Measurements from ENCODE around the gene RAET1L. TPM values are rescaled to one million over a fixed set of nuclear protein-coding genes. Genes with fewer than 3 reads are reported as not detected.

RAET1L gene
- total and polyA plus RNA-seq, 2 donors (not counting 1 experiment from before 2014, with no cell fraction given) = not detected

- Histone ChIP-seq H3K4me2 (replicated peaks; ENCODE audit: low read depth, low read length, poor library complexity, severe bottlenecking) (peak within 1 kb of the TSS; percentile 84), H3K9me3 (ENCODE audit: control extremely low read depth in 1 of 3, control insufficient read depth in 2 of 3, insufficient read depth in 1 of 3, low read length in 2 of 3) (no peaks in the 10 kb centered on the region), H3K36me3 (replicated peaks in 1 of 2; ENCODE audit: control extremely low read depth in 1 of 2, control insufficient read depth in 1 of 2, extremely low read depth in 1 of 2, insufficient read depth in 2 of 2, low read length in 1 of 2) (no peaks in the 10 kb centered on the region), H3K4me3 (ENCODE audit: control extremely low read depth in 1 of 5, extremely low read depth in 1 of 5, insufficient read depth in 1 of 5, low read depth in 2 of 5, low read length in 4 of 5) (peak within 1 kb of the TSS; percentile 11 to 71 (median 70)), H3K27me3 (replicated peaks in 1 of 4; ENCODE audit: control extremely low read depth in 1 of 4, control insufficient read depth in 3 of 4, insufficient read depth in 4 of 4, low read length in 3 of 4) (peaks cover 0 to 22% (median 4%) of the 10 kb centered on the region in 4 experiments), H3K9ac (ENCODE audit: low read length) (peak within 1 kb of the TSS; percentile 72), H3K27ac (ENCODE audit: low read length in 2 of 2) (no peak within 1 kb of the TSS), H2AFZ (ENCODE audit: insufficient read depth, low read depth, low read length, poor library complexity, severe bottlenecking) (peak within 1 kb of the TSS; percentile 92), H3K4me1 (ENCODE audit: control insufficient read depth in 2 of 2, insufficient read depth in 2 of 2, low read length in 2 of 2) (peaks cover 5 to 18% of the 10 kb centered on the region in 2 donors), H4K20me1 (ENCODE audit: control insufficient read depth, insufficient read depth, low read length, poor library complexity, severe bottlenecking) (no peaks in the 10 kb centered on the region), H3K79me2 (ENCODE audit: control insufficient read depth, insufficient read depth, low read length) (no peaks in the 10 kb centered on the region)
- WGBS (ENCODE audit: insufficient coverage) = under 1% methylated on average over 63 of the region's 72 CpGs
- Mint-ChIP-seq H3K4me3 (peak within 1 kb of the TSS; percentile 87), H3K27me3 (peaks cover 18% of the 10 kb centered on the region), H3K4me1 (peaks cover 23% of the 10 kb centered on the region), H3K27ac (peak within 1 kb of the TSS; percentile 38), H3K9me3 (ENCODE audit: insufficient read depth) (no peaks in the 10 kb centered on the region)
- TF ChIP-seq EZH2 (IDR thresholded peaks at IDR 0.05; ENCODE audit: borderline replicate concordance, insufficient read depth, low read depth, low read length, poor library complexity, severe bottlenecking) (no peak), CTCF (IDR thresholded peaks at IDR 0.05) (peak; percentile 50)
- POLR2A ChIA-PET = no interaction called here
- peak; percentile 90 for ATAC-seq (ENCODE audit: low read depth)
- CTCF ChIA-PET = interaction anchor here (0.7 to 2.2 kb wide), 3 partner anchors 9 to 16 kb away, joined by 3 to 5 read pairs (median 3); no protein-coding TSS in a partner anchor
- intact Hi-C loops (cut with micrococcal nuclease) = loop anchor here (1.0 kb wide), 1 partner anchor 64 kb away; no protein-coding TSS in a partner anchor
- peak; percentile 80 for DNase-seq
These were observed 43.7 kb upstream of the RAET1L start, which contains the start of gene ULBP3 for GRCh38 chr6:150068720-150069648. Gene ULBP3, minus strand, starts transcription at chr6:150069121. Its CDS starts 55 bp downstream, at chr6:150069066.

Measured in B cell (primary cell).